Coronary artery (tissue), 2 donors: Measurements from ENCODE around the gene DTNB.
A peak's percentile ranks its signal among the peaks of the same experiment; 100 is the strongest.

Experiments
- DNase-seq: peaks from one replicate; pipeline ENCODE4 v3.0.0-alpha.2; 2017; ENCODE audit warnings: low spot score
- H3K27ac ChIP-seq, 2 donors: fragments of 200-600 bp; sonication (generic); one replicate each; pipeline ENCODE4 v1.5.1; 2016 to 2019
- H3K4me3 ChIP-seq: fragments of 200-600 bp; sonication (generic); 2 replicates; pipeline ENCODE4 v1.5.1; 2016; ENCODE audit warnings: mild to moderate bottlenecking, moderate library complexity
- CTCF ChIP-seq: fragments of 200-600 bp; sonication (generic); IDR thresholded peaks from one replicate; pipeline ENCODE4 v1.5.1; 2019; ENCODE audit warnings: antibody characterized with exemption

DTNB gene

GRCh38 chr2:25585189-25585588 is 88.2 kb downstream of the DTNB start:
- TF ChIP-seq CTCF = no peak
- no peak overlapping the region for H3K27ac ChIP-seq

GRCh38 chr2:25582077-25582830 is 91.1 kb downstream of the DTNB start:
- H3K27ac ChIP-seq = no peak overlapping the region
- TF ChIP-seq CTCF = no peak
- no peak overlapping the region for H3K4me3 ChIP-seq
- no peak for DNase-seq

More at GRCh38 chr2:25585189-25585588, 88.2 kb downstream of the DTNB start:
- DNase-seq = no peak
- no peak overlapping the region for H3K4me3 ChIP-seq

DNA sequence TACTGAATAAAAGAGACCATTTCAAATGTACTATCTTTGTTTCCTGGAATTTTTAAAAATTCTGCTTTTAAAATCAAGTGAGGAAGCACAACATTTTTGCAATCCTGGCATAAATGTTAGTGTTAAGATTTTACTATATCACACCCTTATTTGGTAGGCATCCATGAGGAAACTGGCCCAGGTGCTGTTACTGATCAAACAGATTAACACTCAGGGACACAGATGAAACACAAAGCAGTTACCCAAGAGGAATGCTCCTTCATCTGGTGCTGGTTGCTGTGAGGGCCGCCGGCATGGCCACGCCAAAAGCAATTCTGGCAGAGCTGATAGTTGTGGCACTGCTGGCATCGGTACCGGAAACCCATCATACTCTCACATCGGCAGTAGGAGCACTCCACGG is 96.8 kb downstream of the DTNB start:
- no peak for DNase-seq
- no peak for TF ChIP-seq CTCF
- Histone ChIP-seq H3K27ac (no peak overlapping the region), H3K4me3 (no peak overlapping the region)

GRCh38 chr2:25572638-25573037 is 100.7 kb downstream of the DTNB start:
- TF ChIP-seq CTCF = no peak
- no peak overlapping the region for H3K4me3 ChIP-seq

DNA sequence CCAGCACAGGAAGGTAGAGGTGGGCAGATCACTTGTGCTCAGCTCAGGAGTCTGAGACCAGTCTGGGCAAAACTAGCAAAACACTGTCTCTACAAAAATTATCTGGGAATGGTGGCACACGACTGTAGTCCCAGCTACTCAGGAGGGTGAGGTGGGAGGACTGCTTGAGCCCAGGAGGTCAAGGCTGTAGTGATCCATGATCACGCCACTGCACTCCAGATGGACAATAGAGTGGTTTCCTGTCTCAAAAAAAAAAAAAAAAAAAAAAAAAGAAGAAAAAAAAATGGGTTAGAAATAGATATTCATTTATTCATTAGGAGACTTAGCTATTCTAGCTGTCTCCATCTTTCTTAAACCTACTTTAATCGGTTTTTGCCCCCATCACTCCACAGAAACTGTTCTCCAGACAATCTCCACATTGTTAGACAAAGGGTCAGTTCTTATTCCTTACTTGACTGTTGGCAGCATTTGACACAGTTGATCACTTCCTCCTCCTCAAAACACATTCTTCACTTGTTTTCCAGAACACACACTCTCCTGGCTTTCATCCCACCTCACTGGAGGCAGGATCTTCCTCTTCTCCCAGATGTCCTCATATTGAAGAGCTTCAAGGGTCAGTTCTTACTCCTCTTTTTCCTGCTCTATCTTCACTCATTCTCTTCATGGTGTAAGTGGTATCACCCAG is 103.1 kb downstream of the DTNB start:
- no peak for TF ChIP-seq CTCF

More at GRCh38 chr2:25572638-25573037, 100.7 kb downstream of the DTNB start:
- DNase-seq = no peak
- no peak overlapping the region for H3K27ac ChIP-seq

DNA sequence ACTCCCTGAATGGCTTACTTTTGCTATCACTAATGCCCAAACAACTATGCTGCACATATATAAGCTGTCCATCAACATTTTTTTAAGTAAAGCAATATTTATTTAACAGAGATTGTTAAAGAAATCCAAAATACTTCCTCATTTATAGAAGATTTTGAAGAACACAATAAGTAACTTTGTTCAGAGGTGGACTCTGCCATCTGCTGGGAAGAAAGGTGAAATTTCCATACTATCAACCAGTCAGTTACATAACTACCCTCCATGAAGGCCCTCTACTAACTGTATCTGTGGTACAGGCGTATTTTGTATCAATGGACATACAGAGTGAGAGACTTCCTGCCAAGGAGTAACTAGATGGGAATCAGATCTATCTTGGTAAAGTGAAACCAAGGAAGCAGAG is 106.0 kb downstream of the DTNB start:
- DNase-seq = no peak
- TF ChIP-seq CTCF = no peak
- Histone ChIP-seq H3K4me3 (no peak overlapping the region), H3K27ac (no peak overlapping the region)

More for the DNA sequence above, 103.1 kb downstream of the DTNB start:
- DNase-seq = no peak
- Histone ChIP-seq H3K4me3 (no peak overlapping the region), H3K27ac (no peak overlapping the region)

DNA sequence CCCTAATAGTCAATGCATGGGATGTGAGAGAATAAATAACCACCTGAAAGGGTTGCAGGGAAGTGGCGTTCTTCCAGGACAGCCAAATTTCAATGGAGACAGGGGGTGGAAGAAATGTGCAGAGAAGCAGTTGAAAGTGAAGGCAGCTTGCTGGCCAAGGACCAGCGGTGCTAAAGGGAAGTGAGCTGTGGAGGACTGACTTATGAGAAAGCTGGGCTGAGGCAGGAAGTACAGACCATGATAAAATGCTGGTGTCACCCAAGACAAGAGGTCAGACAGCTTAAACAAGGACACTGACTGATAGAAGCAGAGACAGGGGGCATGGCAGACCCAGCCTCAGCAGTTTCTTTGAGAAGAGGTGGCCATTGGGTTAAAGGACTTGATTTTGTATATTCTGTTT is 106.7 kb downstream of the DTNB start:
- no peak for TF ChIP-seq CTCF
- no peak for DNase-seq

More for the DNA sequence above, 106.7 kb downstream of the DTNB start:
- Histone ChIP-seq H3K4me3 (no peak overlapping the region), H3K27ac (peak overlapping the region in 1 of 2 donors; percentile 1)
